Neutrophil (primary cell): ENCODE data around the gene MAPK12.

Source experiments
- H3K27ac ChIP-seq: fragments of 200-600 bp; sonication (generic); 2 replicates; pipeline ENCODE4 v1.5.1; 2016; ENCODE audit warnings: mild to moderate bottlenecking, moderate library complexity
- H3K27me3 ChIP-seq: fragments of 200-600 bp; sonication (generic); 2 replicates; pipeline ENCODE4 v1.6.0; 2016; ENCODE audit warnings: mild to moderate bottlenecking
- H3K36me3 ChIP-seq: fragments of 200-600 bp; sonication (generic); 2 replicates; pipeline ENCODE4 v1.5.1; 2017
- H3K4me1 ChIP-seq, 2 experiments: fragments of 200-600 bp in 1 of 2; sonication (generic) in 1 of 2; 1 replicate in 1 of 2; 2 replicates in 1 of 2; pipeline versions ENCODE4 v1.5.1 to v1.6.1; 2013 to 2016; ENCODE audit warnings: low read depth in 1 of 2, low read length in 1 of 2, mild to moderate bottlenecking in 1 of 2, moderate library complexity in 1 of 2; ENCODE audit not compliant: control insufficient read depth in 1 of 2, insufficient read depth in 1 of 2
- H3K4me3 ChIP-seq, 2 experiments: fragments of 200-600 bp in 1 of 2; sonication (generic) in 1 of 2; 1 replicate in 1 of 2; 2 replicates in 1 of 2; pipeline ENCODE4 v1.5.1; 2013 to 2016; ENCODE audit warnings: low read depth in 1 of 2, low read length in 1 of 2, mild to moderate bottlenecking in 1 of 2, moderate library complexity in 1 of 2
- H3K9me3 ChIP-seq: fragments of 200-600 bp; sonication (generic); 2 replicates; pipeline ENCODE4 v1.5.1; 2016
- CTCF ChIP-seq: fragments of 200-600 bp; sonication (generic); IDR thresholded peaks from 2 replicates; pipeline ENCODE4 v1.5.1; 2016; ENCODE audit warnings: antibody characterized with exemption

MAPK12 gene

DNA sequence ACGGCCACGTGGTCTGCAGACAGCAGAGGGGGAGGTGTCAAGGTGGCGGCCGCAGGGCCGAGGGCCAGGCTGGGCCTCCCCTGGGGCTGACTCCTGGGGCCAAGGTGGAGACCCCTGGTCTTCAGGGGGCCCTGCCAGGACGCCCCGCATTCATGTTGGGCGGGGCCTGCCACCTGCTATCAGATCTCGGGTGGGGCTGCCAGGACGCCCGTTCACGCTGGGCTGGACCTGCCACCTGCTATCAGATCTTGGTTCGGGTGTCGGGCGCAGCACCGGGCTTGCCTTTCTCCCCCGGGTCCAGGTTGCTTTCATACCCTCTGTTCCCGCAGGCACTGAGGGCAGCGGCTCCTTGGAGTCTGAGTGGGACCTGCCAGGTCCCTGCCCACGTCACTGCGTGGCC lies 24.8 kb upstream of the MAPK12 start:
- TF ChIP-seq CTCF, result no peak
- no peaks in the 10 kb centered on the region for H3K4me1 ChIP-seq
- no peak overlapping the region for H3K27ac ChIP-seq
- H3K36me3 ChIP-seq, result no peaks in the 10 kb centered on the region
- no peaks in the 10 kb centered on the region for H3K9me3 ChIP-seq
- H3K4me3 ChIP-seq, result no peak overlapping the region
- H3K27me3 ChIP-seq, result peaks cover 9% of the 10 kb centered on the region

DNA sequence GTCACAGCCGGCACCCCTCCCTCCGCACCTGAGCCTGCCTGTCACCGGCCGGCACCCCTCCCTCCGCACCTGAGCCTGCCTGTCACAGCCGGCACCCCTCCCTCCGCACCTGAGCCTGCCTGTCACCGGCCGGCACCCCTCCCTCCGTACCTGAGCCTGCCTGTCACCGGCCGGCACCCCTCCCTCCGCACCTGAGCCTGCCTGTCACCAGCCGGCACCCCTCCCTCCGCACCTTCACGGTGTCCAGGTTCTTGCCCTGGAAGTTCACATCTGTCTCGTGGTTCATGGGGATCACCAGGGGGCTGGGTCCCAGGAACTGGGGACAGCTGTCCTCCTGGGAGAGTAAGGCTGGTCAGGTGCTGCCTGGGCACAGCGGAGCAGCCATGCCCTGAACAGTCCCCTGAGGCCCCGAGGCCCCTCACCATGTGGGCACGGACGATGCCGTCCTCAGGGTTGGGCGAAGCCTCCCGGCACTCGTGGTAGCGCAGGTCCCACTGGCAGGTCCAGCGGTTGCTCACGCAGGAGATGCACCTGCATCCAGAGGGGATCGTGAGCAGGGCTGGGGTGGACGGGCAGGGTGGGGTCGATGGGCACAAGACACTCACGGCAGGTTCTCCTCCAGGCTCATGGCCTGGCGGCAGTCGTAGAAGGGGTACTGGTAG lies 24.2 kb upstream of the MAPK12 start:
- peaks cover 3% of the 10 kb centered on the region for H3K27me3 ChIP-seq
- no peak for TF ChIP-seq CTCF
- H3K4me1 ChIP-seq, result no peaks in the 10 kb centered on the region
- H3K9me3 ChIP-seq, result no peaks in the 10 kb centered on the region
- H3K4me3 ChIP-seq, result no peak overlapping the region
- H3K36me3 ChIP-seq, result no peaks in the 10 kb centered on the region
- no peak overlapping the region for H3K27ac ChIP-seq

- H3K36me3 ChIP-seq, result no peaks in the 10 kb centered on the region
- no peaks in the 10 kb centered on the region for H3K27me3 ChIP-seq
- H3K27ac ChIP-seq, result no peak overlapping the region
- no peaks in the 10 kb centered on the region for H3K4me1 ChIP-seq
- H3K9me3 ChIP-seq, result no peaks in the 10 kb centered on the region
- TF ChIP-seq CTCF, result no peak
- H3K4me3 ChIP-seq, result no peak overlapping the region
Observed at GRCh38 chr22:50284479-50284878, 23.0 kb upstream of the MAPK12 start.

GRCh38 chr22:50283821-50284220 lies 22.3 kb upstream of the MAPK12 start:
- H3K27me3 ChIP-seq, result no peaks in the 10 kb centered on the region
- no peak for TF ChIP-seq CTCF

DNA sequence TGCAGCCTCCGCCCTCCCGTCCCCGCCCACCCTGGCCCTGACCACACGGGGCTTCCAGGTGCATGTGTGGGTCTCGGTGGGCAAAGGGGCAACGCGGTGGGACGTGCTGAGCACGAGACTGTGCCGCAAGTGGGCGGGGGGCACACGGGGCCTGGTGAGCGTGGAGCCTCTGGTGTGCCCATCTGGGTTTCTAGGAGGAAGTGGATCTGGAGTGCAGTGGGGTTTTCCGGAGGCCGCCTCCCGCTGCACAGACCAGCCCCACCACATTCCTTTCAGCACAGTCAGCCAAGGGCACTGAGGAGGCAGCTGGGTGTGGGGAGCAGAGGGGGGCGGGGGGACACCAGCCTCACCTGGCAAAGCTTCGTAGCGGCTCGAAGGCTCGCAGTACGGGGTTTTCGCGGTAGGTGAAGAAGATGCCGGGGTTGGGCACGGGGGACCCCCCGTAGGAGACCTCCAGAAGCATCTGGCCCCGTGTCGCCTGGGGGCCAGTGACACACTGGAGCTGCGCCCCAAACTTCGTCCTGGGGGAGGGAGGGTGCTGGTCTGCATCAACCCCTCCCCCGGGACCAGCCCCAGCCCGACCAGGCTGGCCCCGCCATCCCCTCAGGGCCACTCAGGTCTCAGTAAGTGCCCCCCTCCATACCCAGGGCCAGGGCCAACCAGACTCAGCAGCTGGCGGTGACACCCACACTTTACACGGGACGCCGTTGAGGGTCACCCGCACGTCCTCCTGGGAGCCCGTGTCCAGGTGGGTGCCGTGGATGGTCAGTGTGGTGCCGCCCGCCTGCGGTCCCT lies 21.1 kb upstream of the MAPK12 start:
- H3K27me3 ChIP-seq, result no peaks in the 10 kb centered on the region
- no peak for TF ChIP-seq CTCF
- no peak overlapping the region for H3K4me3 ChIP-seq
- no peaks in the 10 kb centered on the region for H3K9me3 ChIP-seq
- H3K27ac ChIP-seq, result no peak overlapping the region
- no peaks in the 10 kb centered on the region for H3K4me1 ChIP-seq
- H3K36me3 ChIP-seq, result no peaks in the 10 kb centered on the region

More at GRCh38 chr22:50283821-50284220, 22.3 kb upstream of the MAPK12 start:
- Histone ChIP-seq H3K4me3 (no peak overlapping the region), H3K9me3 (no peaks in the 10 kb centered on the region), H3K4me1 (no peaks in the 10 kb centered on the region), H3K27ac (no peak overlapping the region), H3K36me3 (no peaks in the 10 kb centered on the region)
